ENCODE results near the gene DNMBP.

DNA sequence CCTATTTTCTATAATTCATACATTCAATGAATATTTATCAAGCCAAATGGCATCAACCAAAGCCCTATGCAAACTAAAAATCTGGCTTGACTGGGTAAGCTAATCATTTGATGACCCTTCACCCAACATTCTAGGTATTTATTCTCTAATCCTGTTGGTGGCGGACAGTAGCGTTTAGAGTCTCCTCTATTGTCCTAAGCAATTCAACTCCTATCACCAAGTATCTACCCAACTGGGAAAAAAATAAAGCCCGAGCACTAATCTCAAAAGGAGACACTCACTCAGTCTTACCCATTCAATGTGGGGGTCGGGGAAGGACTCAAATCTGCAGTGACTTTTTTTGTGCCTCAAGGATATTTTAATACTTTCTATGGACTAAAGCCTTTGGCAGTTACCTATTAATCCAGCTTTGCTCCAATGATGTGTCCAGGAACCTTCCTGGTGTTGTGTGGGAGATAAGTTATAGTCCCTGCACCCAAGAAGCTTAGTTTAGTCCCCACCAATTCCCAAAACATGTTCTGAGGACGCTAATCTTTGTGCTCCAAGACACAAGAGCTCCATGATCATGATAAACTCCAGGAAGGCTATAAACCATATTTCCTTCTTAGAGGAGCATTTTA lies 30.6 kb downstream of the DNMBP start:
- no peak for TF ChIP-seq CTCF (IDR thresholded peaks at IDR 0.05)
- TF ChIP-seq EP300 (IDR thresholded peaks at IDR 0.05), result no peak

Measured in stomach (tissue), 4 donors.